ENCODE results near the gene COL10A1. TPM values are rescaled to one million over a fixed set of nuclear protein-coding genes. Genes with fewer than 3 reads are reported as not detected.

Gene COL10A1
- total and polyA plus RNA-seq, 10 of the 15 experiments (the other 5 are each of a cell fraction or from before 2014, with no cell fraction given), result 0.02 to 0.33 (median 0.06) TPM; not detected in 5

GRCh38 chr6:116127771-116128493, 2.0 kb upstream of the COL10A1 start:
- no peak overlapping the region for H3K9ac ChIP-seq (ENCODE audit: control insufficient read depth, insufficient read depth, low read length)
- no peaks in the 10 kb centered on the region for H3K9me3 ChIP-seq (replicated peaks; ENCODE audit: control insufficient read depth, insufficient read depth, low read length)
- intact Hi-C loops (cut with micrococcal nuclease; ENCODE audit: unreplicated experiment) (no loop called here), in situ Hi-C loops (cut with MboI) (no loop called here)
- WGBS (ENCODE audit: insufficient coverage, insufficient replicate concordance, low lambda C conversion rate, missing lambda C conversion rate), result 98% methylated on average over 2 of the region's 2 CpGs
- SMC1A ChIA-PET (ENCODE audit: uncharacterized antibody, unreplicated experiment), result interaction anchor here (1.3 kb wide), 1 partner anchor 119 kb away, joined by 3 read pairs; no protein-coding TSS in a partner anchor
- POLR2A ChIA-PET, result interaction anchor here (1.1 kb wide), 1 partner anchor 21 kb away, joined by 3 read pairs; no protein-coding TSS in a partner anchor
- H3K79me2 ChIP-seq (ENCODE audit: control insufficient read depth, insufficient read depth, low read length), result no peaks in the 10 kb centered on the region
- no peak overlapping the region for H3K27ac ChIP-seq (ENCODE audit: control insufficient read depth, insufficient read depth)
- H4K20me1 ChIP-seq (ENCODE audit: control insufficient read depth, insufficient read depth), result no peaks in the 10 kb centered on the region
- TF ChIP-seq ZZZ3 (IDR thresholded peaks at IDR 0.05; ENCODE audit: control insufficient read depth, insufficient read length, low read depth) (no peak), RFX5 (IDR thresholded peaks at IDR 0.05; ENCODE audit: low read depth, low read length) (no peak), CEBPZ (IDR thresholded peaks at IDR 0.05; ENCODE audit: low read depth, low read length) (no peak), NR2C2 (IDR thresholded peaks at IDR 0.05; ENCODE audit: borderline replicate concordance, control insufficient read depth, insufficient read length, low read depth) (no peak), RB1 (IDR thresholded peaks at IDR 0.05; ENCODE audit: borderline replicate concordance) (no peak), NR2C1 (IDR thresholded peaks at IDR 0.05) (no peak), RELA (IDR thresholded peaks at IDR 0.05; ENCODE audit: borderline replicate concordance, partially characterized antibody) (no peak), ZNF217 (IDR thresholded peaks at IDR 0.05) (no peak), POLR2AphosphoS5 (IDR thresholded peaks at IDR 0.05; ENCODE audit: low read length) (no peak), ZNF592 (IDR thresholded peaks at IDR 0.05) (no peak), BCL11A (IDR thresholded peaks at IDR 0.05; ENCODE audit: low read depth, low read length) (no peak), POLR2AphosphoS2 (IDR thresholded peaks at IDR 0.05; ENCODE audit: low read depth, low read length) (no peak), JUNB (IDR thresholded peaks at IDR 0.05) (no peak), NR2F1 (conservative IDR thresholded peaks at IDR 0.05) (no peak), DPF2 (IDR thresholded peaks at IDR 0.05) (no peak), EED (IDR thresholded peaks at IDR 0.05; ENCODE audit: low read depth) (no peak), IKZF1 (conservative IDR thresholded peaks at IDR 0.05) (no peak)
- no peaks in the 10 kb centered on the region; a peak in 1 of 4 replicates for H3K36me3 ChIP-seq (ENCODE audit: control insufficient read depth in 2 of 2, insufficient read depth in 2 of 2, low read length in 1 of 2)
- no peaks in the 10 kb centered on the region for H3K4me1 ChIP-seq (ENCODE audit: control insufficient read depth, insufficient read depth, low read length)
- RAD21 ChIA-PET (ENCODE audit: unreplicated experiment), result interaction anchor here (0.6 kb wide), 2 partner anchors 26 to 27 kb away, joined by 3 read pairs; partner anchors contain the start of gene NT5DC1
- H3K27me3 ChIP-seq (replicated peaks in 1 of 2; ENCODE audit: control insufficient read depth in 2 of 2, insufficient read depth in 2 of 2, low read length in 1 of 2), result no peaks in the 10 kb centered on the region
- H3K4me3 ChIP-seq, result no peak overlapping the region
- FAIRE-seq (no peak), ATAC-seq (no peak), DNase-seq (ENCODE audit: low read depth, low spot score) (no peak)
- no peak overlapping the region for H3K4me2 ChIP-seq (ENCODE audit: control insufficient read depth, insufficient read depth)
- no TSS peak for BruUV-seq (replicated peaks)
- H2AFZ ChIP-seq (ENCODE audit: control insufficient read depth, low read depth, low read length), result no peak overlapping the region
- CTCF ChIA-PET, result interaction anchor here (0.9 to 1.5 kb wide), 3 partner anchors 13 to 50 kb away, joined by 3 to 7 read pairs (median 4); no protein-coding TSS in a partner anchor
